Lower lobe of right lung (tissue), 2 donors: ENCODE measurements around the gene MRPL1. TPM values are rescaled to one million over a fixed set of nuclear protein-coding genes. Genes with fewer than 3 reads are reported as not detected.
A peak's percentile ranks its signal among the peaks of the same experiment; 100 is the strongest.

ENCODE experiments used
- ATAC-seq, 2 donors: fragments of 200-7000 bp; cut with Tn5 transposase; one replicate each; pipeline ENCODE4 v1.9.1; 2020 to 2022; ENCODE audit warnings: mild to moderate bottlenecking in 2 of 2, moderate library complexity in 2 of 2
- DNase-seq: peaks from one replicate; pipeline ENCODE4 v3.0.0-alpha.2; 2020
- H3K27ac ChIP-seq: fragments of 200-600 bp; one replicate; pipeline ENCODE4 v1.8.0; 2022
- H3K27me3 ChIP-seq: fragments of 200-600 bp; one replicate; pipeline ENCODE4 v1.8.0; 2022; ENCODE audit warnings: low read depth
- H3K36me3 ChIP-seq: fragments of 200-600 bp; one replicate; pipeline ENCODE4 v1.8.0; 2022; ENCODE audit warnings: mild to moderate bottlenecking
- H3K4me1 ChIP-seq: fragments of 200-600 bp; one replicate; pipeline ENCODE4 v1.8.0; 2022
- H3K4me3 ChIP-seq: fragments of 200-600 bp; one replicate; pipeline ENCODE4 v1.8.0; 2022; ENCODE audit warnings: mild to moderate bottlenecking
- H3K9me3 ChIP-seq: fragments of 200-600 bp; one replicate; pipeline ENCODE4 v1.8.0; 2022
- intact Hi-C: fragments of 100-400 bp; cut with DNase I; formaldehyde crosslinking; loops from one replicate; pipeline ENCODE4 v1.11.0; 2022
- total RNA-seq: library from RNA; stranded (reverse); fragmentation: NEBNext Ultra II Directional; extraction: Animal tissue kit (Norgen Biotek cat#: 25700); gene quantifications from one replicate; pipeline ENCODE4 v1.2.1, GENCODE V29; 2021
- TF ChIP-seq, protein P1 (sequence below): fragments of 200-600 bp; IDR thresholded peaks from one replicate; pipeline ENCODE4 v1.8.0; 2022; ENCODE audit warnings: antibody characterized with exemption, mild to moderate bottlenecking
- donor health status: DM: no; HTN: yes; CAD: no; lungs with severe emphysema.

The MRPL1 gene
- total RNA-seq, 1 donor from 2014 or later = 25.8 TPM

- ATAC-seq = no peak
- intact Hi-C loops = loop anchor here (10.0 kb wide), 1 partner anchor 46 kb away; the partner anchor contains the start of gene MRPL1
- H3K4me1 ChIP-seq = no peaks in the 10 kb centered on the region
- no peak for DNase-seq
- no peak overlapping the region for H3K27ac ChIP-seq
- H3K27me3 ChIP-seq = no peaks in the 10 kb centered on the region
- H3K9me3 ChIP-seq = no peaks in the 10 kb centered on the region
- peaks cover 7% of the 10 kb centered on the region for H3K36me3 ChIP-seq
- TF ChIP-seq, protein P1, sequence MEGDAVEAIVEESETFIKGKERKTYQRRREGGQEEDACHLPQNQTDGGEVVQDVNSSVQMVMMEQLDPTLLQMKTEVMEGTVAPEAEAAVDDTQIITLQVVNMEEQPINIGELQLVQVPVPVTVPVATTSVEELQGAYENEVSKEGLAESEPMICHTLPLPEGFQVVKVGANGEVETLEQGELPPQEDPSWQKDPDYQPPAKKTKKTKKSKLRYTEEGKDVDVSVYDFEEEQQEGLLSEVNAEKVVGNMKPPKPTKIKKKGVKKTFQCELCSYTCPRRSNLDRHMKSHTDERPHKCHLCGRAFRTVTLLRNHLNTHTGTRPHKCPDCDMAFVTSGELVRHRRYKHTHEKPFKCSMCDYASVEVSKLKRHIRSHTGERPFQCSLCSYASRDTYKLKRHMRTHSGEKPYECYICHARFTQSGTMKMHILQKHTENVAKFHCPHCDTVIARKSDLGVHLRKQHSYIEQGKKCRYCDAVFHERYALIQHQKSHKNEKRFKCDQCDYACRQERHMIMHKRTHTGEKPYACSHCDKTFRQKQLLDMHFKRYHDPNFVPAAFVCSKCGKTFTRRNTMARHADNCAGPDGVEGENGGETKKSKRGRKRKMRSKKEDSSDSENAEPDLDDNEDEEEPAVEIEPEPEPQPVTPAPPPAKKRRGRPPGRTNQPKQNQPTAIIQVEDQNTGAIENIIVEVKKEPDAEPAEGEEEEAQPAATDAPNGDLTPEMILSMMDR = no peak
- no peak overlapping the region for H3K4me3 ChIP-seq
Measured at GRCh38 chr4:77910676-77911075, 48.0 kb downstream of the MRPL1 start.

DNA sequence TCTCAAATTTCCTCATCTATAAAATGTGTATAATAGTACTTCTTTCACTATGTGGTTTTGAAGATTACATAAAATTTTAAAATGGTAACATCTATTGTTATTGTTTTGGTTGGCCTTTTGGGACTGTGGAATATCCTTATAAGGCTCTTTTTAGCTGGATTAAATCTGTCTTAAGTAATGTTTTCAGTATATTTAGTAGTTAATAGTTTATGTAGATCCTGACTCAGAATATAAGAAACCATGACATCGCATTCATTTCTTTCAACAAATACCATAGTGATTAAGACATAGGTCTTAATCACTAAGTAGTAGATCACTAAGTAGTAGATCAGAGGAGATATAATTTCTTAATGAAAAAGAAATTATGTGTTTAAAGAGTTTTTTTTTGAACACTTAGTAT is 48.5 kb downstream of the MRPL1 start:
- Histone ChIP-seq H3K4me1 (no peaks in the 10 kb centered on the region), H3K27ac (no peak overlapping the region), H3K4me3 (no peak overlapping the region), H3K27me3 (no peaks in the 10 kb centered on the region), H3K36me3 (peaks cover 7% of the 10 kb centered on the region), H3K9me3 (no peaks in the 10 kb centered on the region)
- intact Hi-C loops = loop anchor here (10.0 kb wide), 1 partner anchor 46 kb away; the partner anchor contains the start of gene MRPL1
- TF ChIP-seq, protein P1 = no peak
- DNase-seq = no peak
- ATAC-seq = no peak

DNA sequence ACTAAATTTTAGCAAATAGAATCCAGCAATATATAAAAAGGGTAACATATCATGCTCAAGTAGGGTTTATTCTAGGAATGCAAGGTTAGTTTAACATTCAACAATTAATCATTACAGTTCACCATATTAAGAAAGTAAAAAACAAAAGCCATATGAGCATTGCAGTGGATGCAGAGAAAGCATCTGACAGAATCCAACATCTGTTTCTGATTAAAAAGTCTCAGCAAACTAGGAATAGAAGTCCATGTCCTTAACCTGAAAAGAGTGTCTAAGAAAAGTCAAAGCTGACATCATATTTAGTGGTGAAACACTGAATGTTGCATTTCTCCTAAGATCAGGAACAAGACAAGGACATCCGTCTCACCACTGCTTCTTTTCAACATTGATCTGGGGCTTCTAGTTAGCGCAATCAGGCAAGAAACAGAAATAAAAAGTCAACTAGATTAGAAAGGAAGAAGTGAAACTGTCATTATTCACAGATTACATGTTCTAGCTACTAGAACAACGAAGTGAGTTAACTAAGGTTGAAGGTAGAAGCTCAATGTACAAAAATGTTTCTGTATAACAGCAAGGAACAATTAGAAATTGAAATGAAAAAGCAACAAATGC is 49.3 kb downstream of the MRPL1 start:
- TF ChIP-seq, protein P1 = no peak
- no peak for DNase-seq
- no peaks in the 10 kb centered on the region for H3K4me1 ChIP-seq
- H3K27me3 ChIP-seq = no peaks in the 10 kb centered on the region
- H3K4me3 ChIP-seq = no peak overlapping the region
- H3K9me3 ChIP-seq = no peaks in the 10 kb centered on the region
- peaks cover 7% of the 10 kb centered on the region for H3K36me3 ChIP-seq
- intact Hi-C loops = loop anchor here (10.0 kb wide), 1 partner anchor 47 kb away; the partner anchor contains the start of gene MRPL1
- H3K27ac ChIP-seq = no peak overlapping the region
- peak in 1 of 2 donors; percentile 43 for ATAC-seq

- intact Hi-C loops = loop anchor here (10.0 kb wide), 1 partner anchor 49 kb away; the partner anchor contains the start of gene MRPL1
- no peaks in the 10 kb centered on the region for H3K9me3 ChIP-seq
- ATAC-seq (no peak), DNase-seq (no peak)
- no peak overlapping the region for H3K4me3 ChIP-seq
- no peaks in the 10 kb centered on the region for H3K27me3 ChIP-seq
- H3K36me3 ChIP-seq = peaks cover 7% of the 10 kb centered on the region
- H3K4me1 ChIP-seq = no peaks in the 10 kb centered on the region
- no peak overlapping the region for H3K27ac ChIP-seq
- TF ChIP-seq, protein P1 = no peak
Measured at GRCh38 chr4:77913348-77913747, 50.7 kb downstream of the MRPL1 start.

DNA sequence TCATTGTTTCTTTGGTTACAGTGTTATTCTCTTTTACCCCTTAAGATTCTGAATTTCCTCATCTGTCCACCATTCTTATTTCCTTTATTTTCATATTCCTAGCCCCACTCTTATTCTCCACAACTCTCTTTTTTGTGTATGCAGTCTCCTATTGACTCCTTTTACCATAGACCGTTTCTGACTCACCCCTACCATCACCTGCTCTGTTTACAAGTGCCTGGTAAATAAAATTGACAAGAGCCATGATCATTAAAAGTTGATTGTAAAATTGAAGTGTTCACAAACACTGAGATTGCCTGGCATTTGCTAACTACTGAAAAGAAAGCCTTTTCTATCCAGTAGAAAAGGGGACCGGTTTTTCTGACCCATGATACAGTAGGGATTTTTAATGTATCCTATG is 54.4 kb downstream of the MRPL1 start:
- Histone ChIP-seq H3K36me3 (no peaks in the 10 kb centered on the region), H3K4me1 (peaks cover 26% of the 10 kb centered on the region), H3K27me3 (no peaks in the 10 kb centered on the region), H3K4me3 (no peak overlapping the region), H3K27ac (no peak overlapping the region), H3K9me3 (no peaks in the 10 kb centered on the region)
- ATAC-seq = no peak
- TF ChIP-seq, protein P1 = no peak
- no peak for DNase-seq
- intact Hi-C loops = loop anchor here (10.0 kb wide), 1 partner anchor 52 kb away; the partner anchor contains the start of gene MRPL1
